CD14-positive monocyte (primary cell): ENCODE data around the gene HMX1. TPM values are rescaled to one million over a fixed set of nuclear protein-coding genes. Genes with fewer than 3 reads are reported as not detected.

ENCODE experiments used
- DNase-seq, 3 donors: peaks; one replicate each; pipeline ENCODE4 v3.0.0-alpha.2; 2011 to 2022
- H2AFZ ChIP-seq: 2 replicates; pipeline ENCODE4 v1.6.0; 2012; ENCODE audit warnings: mild to moderate bottlenecking, low read depth, low read length, inconsistent platforms; ENCODE audit not compliant: insufficient read depth, poor library complexity, severe bottlenecking
- H3K27ac ChIP-seq, 2 donors: 1 replicate in 1 of 2; 2 replicates in 1 of 2; pipeline ENCODE4 v1.5.1; 2012 to 2013; ENCODE audit warnings: low read length in 2 of 2, control low read depth in 1 of 2, inconsistent platforms in 1 of 2, low read depth in 1 of 2, mild to moderate bottlenecking in 1 of 2
- H3K27me3 ChIP-seq, 2 donors: one replicate each; pipeline versions ENCODE4 v1.6.0 to v1.6.1; 2011 to 2013; ENCODE audit warnings: low read length in 2 of 2; ENCODE audit not compliant: control insufficient read depth in 2 of 2, insufficient read depth in 2 of 2
- H3K36me3 ChIP-seq, 2 donors: replicated peaks in 1 of 2; 1 replicate in 1 of 2; 2 replicates in 1 of 2; pipeline versions ENCODE4 v1.5.1 to v1.6.1; 2012 to 2013; ENCODE audit warnings: low read length in 2 of 2, control low read depth in 1 of 2, inconsistent platforms in 1 of 2, mild to moderate bottlenecking in 1 of 2; ENCODE audit not compliant: insufficient read depth in 2 of 2, control insufficient read depth in 1 of 2
- H3K4me1 ChIP-seq, 2 donors: 1 replicate in 1 of 2; 2 replicates in 1 of 2; pipeline versions ENCODE4 v1.5.1 to v1.6.1; 2012 to 2013; ENCODE audit warnings: low read length in 2 of 2, control low read depth in 1 of 2, inconsistent platforms in 1 of 2, mild to moderate bottlenecking in 1 of 2, moderate library complexity in 1 of 2; ENCODE audit not compliant: insufficient read depth in 2 of 2, control insufficient read depth in 1 of 2
- H3K4me2 ChIP-seq: replicated peaks from 2 replicates; pipeline ENCODE3; 2012; ENCODE audit warnings: low read length, moderate library complexity, mild to moderate bottlenecking; ENCODE audit not compliant: poor library complexity, severe bottlenecking; ENCODE audit errors: extremely low read depth
- H3K4me3 ChIP-seq, 3 experiments: fragments of 200-600 bp in 1 of 3; sonication (generic) in 1 of 3; replicated peaks in 1 of 3; 1 replicate in 2 of 3; 2 replicates in 1 of 3; pipeline ENCODE4 v1.5.1; 2011 to 2013; ENCODE audit warnings: low read length in 3 of 3, mild to moderate bottlenecking in 3 of 3, control low read depth in 2 of 3, low read depth in 2 of 3, inconsistent platforms in 1 of 3, moderate library complexity in 1 of 3
- H3K79me2 ChIP-seq: 2 replicates; pipeline ENCODE4 v1.6.0; 2012; ENCODE audit warnings: mild to moderate bottlenecking, control low read depth, inconsistent platforms, low read length, moderate library complexity; ENCODE audit not compliant: insufficient read depth
- H3K9ac ChIP-seq: 2 replicates; pipeline ENCODE4 v1.6.0; 2017; ENCODE audit warnings: low read length, mild to moderate bottlenecking; ENCODE audit not compliant: insufficient read depth, poor library complexity, severe bottlenecking
- H3K9me3 ChIP-seq, 2 donors: replicated peaks in 1 of 2; 1 replicate in 1 of 2; 2 replicates in 1 of 2; pipeline versions ENCODE4 v1.5.1 to v1.6.1; 2012 to 2013; ENCODE audit warnings: low read length in 2 of 2, control low read depth in 1 of 2; ENCODE audit not compliant: control insufficient read depth in 1 of 2, insufficient read depth in 1 of 2
- H4K20me1 ChIP-seq: 2 replicates; pipeline ENCODE4 v1.6.0; 2012; ENCODE audit warnings: mild to moderate bottlenecking, low read length, control low read depth, moderate library complexity; ENCODE audit not compliant: insufficient read depth
- H3K27ac Mint-ChIP-seq, 7 donors: one replicate each; pipeline ENCODE4 v1.8.0; 2020; ENCODE audit warnings: mild to moderate bottlenecking in 7 of 7, mixed read lengths in 7 of 7, moderate library complexity in 6 of 7, inconsistent platforms in 2 of 7
- H3K27me3 Mint-ChIP-seq, 3 donors: one replicate each; pipeline ENCODE4 v1.8.0; 2021 to 2022; ENCODE audit warnings: low read depth in 3 of 3, mild to moderate bottlenecking in 3 of 3, mixed read lengths in 3 of 3, moderate library complexity in 3 of 3, inconsistent platforms in 1 of 3
- H3K36me3 Mint-ChIP-seq, 2 donors: one replicate each; pipeline ENCODE4 v1.8.0; 2020; ENCODE audit warnings: mixed read lengths in 2 of 2, inconsistent platforms in 1 of 2, mild to moderate bottlenecking in 1 of 2
- H3K4me1 Mint-ChIP-seq: one replicate; pipeline ENCODE4 v1.8.0; 2020; ENCODE audit warnings: mild to moderate bottlenecking, mixed read lengths
- H3K4me3 Mint-ChIP-seq, 2 donors: one replicate each; pipeline ENCODE4 v1.8.0; 2020; ENCODE audit warnings: mild to moderate bottlenecking in 2 of 2, mixed read lengths in 2 of 2, moderate library complexity in 1 of 2
- H3K9me3 Mint-ChIP-seq, 7 donors: one replicate each; pipeline ENCODE4 v1.8.0; 2020 to 2022; ENCODE audit warnings: mixed read lengths in 7 of 7, mild to moderate bottlenecking in 6 of 7, moderate library complexity in 6 of 7, inconsistent platforms in 2 of 7
- CTCF ChIP-seq: fragments of 200-600 bp; IDR thresholded peaks from one replicate; pipeline ENCODE4 v1.8.0; 2022; ENCODE audit warnings: antibody characterized with exemption, mild to moderate bottlenecking
- WGBS: methylation state at CpG from one replicate; pipeline ENCODE4 v1.1.5; 2013; ENCODE audit warnings: missing lambda C conversion rate; ENCODE audit not compliant: insufficient coverage; 5-methylcytosine and 5-hydroxymethylcytosine counted together
- intact Hi-C, 2 donors: fragments of 100-400 bp; cut with micrococcal nuclease; formaldehyde crosslinking; loops; one replicate each; pipeline versions ENCODE4 v1.15.0 to v1.15.1; 2023
- polyA plus RNA-seq, 3 donors: library from polyadenylated mRNA; depleted of rRNA in 1 of 3; unstranded in 2 of 3; stranded (reverse) in 1 of 3; fragments of 300-500 nt in 2 of 3; fragments of >200 nt in 1 of 3; fragmentation: Illumina TruSeq in 2 of 3; gene quantifications; 1 replicate in 2 of 3; 2 replicates in 1 of 3; pipeline ENCODE4 v1.2.3, GENCODE V29; 2012 to 2021

The HMX1 gene
- polyA plus RNA-seq, 3 donors: not detected

GRCh38 chr4:8900588-8900987, 28.9 kb upstream of the HMX1 start:
- H3K27me3 Mint-ChIP-seq: peaks cover 9 to 21% (median 17%) of the 10 kb centered on the region in 3 donors
- H3K27me3 ChIP-seq: no peaks in the 10 kb centered on the region
- DNase-seq: no peak
- no peaks in the 10 kb centered on the region for H3K4me1 Mint-ChIP-seq
- peaks cover 17 to 24% of the 10 kb centered on the region in 2 donors for H3K9me3 ChIP-seq
- H3K36me3 ChIP-seq: no peaks in the 10 kb centered on the region
- no peak overlapping the region for H3K27ac ChIP-seq
- no peaks in the 10 kb centered on the region for H3K4me1 ChIP-seq
- H3K36me3 Mint-ChIP-seq: no peaks in the 10 kb centered on the region
- intact Hi-C loops: no loop called here
- H3K4me3 ChIP-seq: no peak overlapping the region
- H3K79me2 ChIP-seq: no peaks in the 10 kb centered on the region
- no peak overlapping the region for H3K4me2 ChIP-seq
- H3K9me3 Mint-ChIP-seq: peaks cover 9 to 23% (median 20%) of the 10 kb centered on the region in 7 donors
- H3K27ac Mint-ChIP-seq: no peak overlapping the region
- H2AFZ ChIP-seq: no peak overlapping the region
- TF ChIP-seq CTCF: no peak
- H3K9ac ChIP-seq: no peak overlapping the region
- no peaks in the 10 kb centered on the region for H4K20me1 ChIP-seq
- H3K4me3 Mint-ChIP-seq: no peak overlapping the region
- 69% methylated on average over 5 of the region's 6 CpGs for WGBS

- TF ChIP-seq CTCF: no peak
- Histone ChIP-seq H3K27ac (no peak overlapping the region), H4K20me1 (no peaks in the 10 kb centered on the region), H3K4me3 (no peak overlapping the region), H2AFZ (no peak overlapping the region), H3K4me1 (no peaks in the 10 kb centered on the region), H3K9me3 (peaks cover 17 to 24% of the 10 kb centered on the region in 2 donors), H3K9ac (no peak overlapping the region), H3K4me2 (no peak overlapping the region), H3K79me2 (no peaks in the 10 kb centered on the region), H3K27me3 (peaks cover 5 to 17% of the 10 kb centered on the region in 2 donors), H3K36me3 (no peaks in the 10 kb centered on the region)
- WGBS: 40% methylated on average over 1 of the region's 10 CpGs
- Mint-ChIP-seq H3K27ac (peak overlapping the region in 1 of 7 donors; percentile 70), H3K36me3 (no peaks in the 10 kb centered on the region), H3K4me3 (no peak overlapping the region), H3K4me1 (no peaks in the 10 kb centered on the region), H3K9me3 (peaks cover 9 to 23% (median 20%) of the 10 kb centered on the region in 7 donors), H3K27me3 (peaks cover 26 to 41% (median 34%) of the 10 kb centered on the region in 3 donors)
- intact Hi-C loops: no loop called here
- no peak for DNase-seq
These were observed 26.8 kb upstream of the HMX1 start for GRCh38 chr4:8898419-8898818.
